MM.1S (cell line): ENCODE measurements around the gene GP2.

Experiments used
- EZH2 ChIP-seq: fragments of 300-600 bp; sonication (generic); optimal IDR thresholded peaks from 2 replicates; pipeline ENCODE3; 2017; ENCODE audit warnings: low read depth, mild to moderate bottlenecking, antibody characterized with exemption, low read length, mixed read lengths
- EZH2phosphoT487 ChIP-seq: fragments of 300-600 bp; sonication (generic); IDR thresholded peaks from 2 replicates; pipeline ENCODE4 v1.6.1; 2018; ENCODE audit warnings: antibody characterized with exemption, low read length
- TF ChIP-seq, protein P1 (sequence below): fragments of 300-600 bp; sonication (generic); IDR thresholded peaks from 2 replicates; pipeline ENCODE4 v1.5.1; 2016; ENCODE audit warnings: antibody characterized with exemption, low read length, mixed read lengths

DNA sequence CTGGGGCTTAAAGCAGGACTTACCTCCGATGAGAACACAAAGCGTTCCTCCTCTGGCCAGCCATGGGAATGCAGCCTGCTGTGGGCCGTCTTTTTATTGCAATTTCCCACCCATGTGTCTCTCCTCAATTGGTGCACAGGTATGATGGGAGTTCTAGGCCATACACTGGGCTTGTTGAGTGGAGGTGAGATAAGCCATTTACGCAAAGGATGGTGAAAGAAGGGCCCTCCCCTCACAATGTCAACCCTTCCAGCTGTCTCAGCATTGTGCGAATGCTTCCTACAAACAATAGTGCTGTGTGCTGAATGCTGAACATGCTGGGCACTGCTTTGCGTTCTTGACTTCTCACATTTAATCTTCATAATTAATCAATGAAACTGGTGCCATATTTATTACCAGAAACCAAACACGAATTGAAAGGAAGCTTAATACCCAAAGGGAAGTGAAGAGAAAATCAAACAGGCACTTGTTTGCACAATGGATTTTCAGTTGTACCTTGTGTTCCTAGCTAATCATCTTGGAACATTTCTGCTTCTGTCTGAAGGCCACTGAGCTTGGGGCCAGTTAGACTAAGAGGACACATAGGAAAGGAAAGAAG is at the start of gene GP2:
- TF ChIP-seq, protein P1, sequence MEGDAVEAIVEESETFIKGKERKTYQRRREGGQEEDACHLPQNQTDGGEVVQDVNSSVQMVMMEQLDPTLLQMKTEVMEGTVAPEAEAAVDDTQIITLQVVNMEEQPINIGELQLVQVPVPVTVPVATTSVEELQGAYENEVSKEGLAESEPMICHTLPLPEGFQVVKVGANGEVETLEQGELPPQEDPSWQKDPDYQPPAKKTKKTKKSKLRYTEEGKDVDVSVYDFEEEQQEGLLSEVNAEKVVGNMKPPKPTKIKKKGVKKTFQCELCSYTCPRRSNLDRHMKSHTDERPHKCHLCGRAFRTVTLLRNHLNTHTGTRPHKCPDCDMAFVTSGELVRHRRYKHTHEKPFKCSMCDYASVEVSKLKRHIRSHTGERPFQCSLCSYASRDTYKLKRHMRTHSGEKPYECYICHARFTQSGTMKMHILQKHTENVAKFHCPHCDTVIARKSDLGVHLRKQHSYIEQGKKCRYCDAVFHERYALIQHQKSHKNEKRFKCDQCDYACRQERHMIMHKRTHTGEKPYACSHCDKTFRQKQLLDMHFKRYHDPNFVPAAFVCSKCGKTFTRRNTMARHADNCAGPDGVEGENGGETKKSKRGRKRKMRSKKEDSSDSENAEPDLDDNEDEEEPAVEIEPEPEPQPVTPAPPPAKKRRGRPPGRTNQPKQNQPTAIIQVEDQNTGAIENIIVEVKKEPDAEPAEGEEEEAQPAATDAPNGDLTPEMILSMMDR = no peak
- no peak for TF ChIP-seq EZH2
- no peak for TF ChIP-seq EZH2phosphoT487
